ENCODE results near the gene NKD1. TPM values are rescaled to one million over a fixed set of nuclear protein-coding genes. Genes with fewer than 3 reads are reported as not detected.

The NKD1 gene
- total RNA-seq, 1 donor from 2014 or later = 0.96 TPM

DNA sequence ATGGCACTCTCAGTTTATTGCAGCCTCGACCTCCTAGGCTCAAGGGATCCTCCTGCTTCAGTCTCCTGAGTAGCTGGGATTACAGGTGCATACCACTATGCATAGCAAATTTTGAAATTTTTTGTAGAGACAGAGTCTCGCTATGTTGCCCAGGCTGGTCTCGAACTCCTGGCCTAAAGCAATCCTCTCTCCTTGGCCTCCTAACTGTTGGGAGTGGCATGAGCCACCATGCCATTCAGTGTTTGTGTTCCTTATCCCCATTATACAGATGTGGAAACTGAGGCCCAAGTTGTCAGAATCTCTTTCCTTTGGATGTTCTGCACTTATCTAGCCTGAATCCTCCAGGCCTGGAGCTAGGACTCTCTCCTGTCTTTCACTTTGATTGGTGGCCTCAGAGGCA is 40.8 kb upstream of the NKD1 start:
- H3K27ac Mint-ChIP-seq = no peak overlapping the region
- H3K4me1 Mint-ChIP-seq (ENCODE audit: low read depth) = no peaks in the 10 kb centered on the region
- H3K36me3 Mint-ChIP-seq (ENCODE audit: low read depth) = no peaks in the 10 kb centered on the region
- H3K4me3 Mint-ChIP-seq (ENCODE audit: low read depth) = no peak overlapping the region
- intact Hi-C loops (cut with micrococcal nuclease) = no loop called here
- peaks cover 6% of the 10 kb centered on the region for H3K27me3 Mint-ChIP-seq (ENCODE audit: low read depth)
- no peaks in the 10 kb centered on the region for H3K9me3 Mint-ChIP-seq
- DNase-seq (ENCODE audit: low spot score) = no peak

DNA sequence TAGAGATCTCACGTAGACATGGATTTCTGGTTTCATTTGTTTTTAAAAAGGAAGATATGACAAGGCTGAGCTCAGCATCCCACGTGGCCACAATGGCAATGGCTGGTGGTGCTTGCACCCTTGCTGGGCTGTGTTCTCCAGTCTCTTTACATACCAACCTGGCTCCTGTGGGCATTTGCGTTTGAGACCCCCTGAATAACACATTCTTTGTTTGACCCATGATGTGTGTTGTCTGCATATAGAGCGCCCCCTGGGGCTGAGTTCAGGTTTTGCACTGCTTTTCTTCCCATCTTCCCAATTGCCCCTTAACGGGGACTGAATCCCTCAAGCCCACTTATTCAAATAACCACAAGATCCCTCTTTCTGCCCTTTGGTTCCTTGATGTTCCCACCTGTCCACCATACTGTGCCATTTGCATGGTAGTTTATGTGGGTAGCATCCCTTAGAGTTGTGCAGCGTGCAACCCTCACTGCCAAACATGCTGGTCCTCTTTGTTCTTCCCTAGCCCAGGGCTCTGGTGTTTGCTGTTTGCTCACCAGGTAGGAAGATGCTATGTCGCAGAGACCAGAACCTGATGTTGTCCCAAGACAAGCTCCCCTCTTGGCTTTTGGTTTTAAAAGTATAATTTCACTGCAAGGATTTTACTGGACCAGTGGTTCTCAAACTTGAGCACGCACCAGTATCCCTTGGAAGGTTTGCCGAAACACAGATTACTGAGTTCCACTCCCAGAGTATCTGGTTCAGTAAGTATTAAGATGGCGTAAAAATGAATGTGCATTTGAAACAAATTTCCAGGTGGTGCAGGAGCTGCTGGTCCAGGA is 38.5 kb upstream of the NKD1 start:
- intact Hi-C loops (cut with micrococcal nuclease) = no loop called here
- no peak overlapping the region for H3K4me3 Mint-ChIP-seq (ENCODE audit: low read depth)
- no peak overlapping the region for H3K27ac Mint-ChIP-seq
- peak; percentile 25 for DNase-seq (ENCODE audit: low spot score)
- H3K9me3 Mint-ChIP-seq = no peaks in the 10 kb centered on the region
- H3K36me3 Mint-ChIP-seq (ENCODE audit: low read depth) = no peaks in the 10 kb centered on the region
- H3K4me1 Mint-ChIP-seq (ENCODE audit: low read depth) = no peaks in the 10 kb centered on the region
- H3K27me3 Mint-ChIP-seq (ENCODE audit: low read depth) = peaks cover 6% of the 10 kb centered on the region

DNA sequence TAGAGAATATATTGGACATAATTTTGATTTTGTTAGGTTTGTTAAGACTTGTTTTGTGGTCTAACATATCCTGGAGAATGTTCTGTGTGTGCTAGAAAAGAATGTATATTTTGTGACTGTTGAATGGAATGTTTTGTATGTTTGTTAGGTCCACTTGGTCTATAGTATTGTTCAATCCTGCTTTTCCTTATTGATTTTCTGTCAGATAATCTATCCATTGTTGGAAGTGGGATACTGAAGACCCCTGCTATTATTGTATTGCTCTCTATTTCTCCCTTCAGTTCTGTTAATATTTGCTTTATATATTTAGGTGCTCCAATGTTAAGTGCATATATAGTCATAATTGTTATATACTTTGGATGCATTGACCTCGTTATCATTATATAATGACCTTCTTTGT is 33.0 kb upstream of the NKD1 start:
- no peak overlapping the region for H3K4me3 Mint-ChIP-seq (ENCODE audit: low read depth)
- no peak for DNase-seq (ENCODE audit: low spot score)
- peaks cover 15% of the 10 kb centered on the region for H3K27me3 Mint-ChIP-seq (ENCODE audit: low read depth)
- H3K9me3 Mint-ChIP-seq = peaks cover 18% of the 10 kb centered on the region
- H3K4me1 Mint-ChIP-seq (ENCODE audit: low read depth) = no peaks in the 10 kb centered on the region
- H3K27ac Mint-ChIP-seq = no peak overlapping the region
- H3K36me3 Mint-ChIP-seq (ENCODE audit: low read depth) = no peaks in the 10 kb centered on the region
- intact Hi-C loops (cut with micrococcal nuclease) = no loop called here

DNA sequence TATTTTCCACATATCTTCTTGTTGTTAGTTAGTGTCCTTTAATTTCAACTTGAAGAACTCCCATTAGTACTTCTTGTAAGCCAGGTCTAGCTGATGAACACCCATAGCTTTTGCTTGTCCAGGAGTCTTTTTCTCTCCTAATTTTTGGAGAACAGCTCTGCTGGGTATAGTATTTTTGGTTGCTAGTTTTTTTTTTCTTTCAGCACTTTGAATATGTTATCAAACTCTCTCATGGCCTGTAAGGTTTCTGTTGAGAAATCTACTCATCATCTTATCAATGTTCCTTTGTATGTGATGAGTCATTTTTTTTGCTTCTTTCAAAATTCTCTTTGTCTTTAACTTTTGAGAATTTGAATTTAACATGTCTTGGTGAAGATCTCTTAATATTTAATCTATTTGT is 31.8 kb upstream of the NKD1 start:
- Mint-ChIP-seq H3K4me1 (ENCODE audit: low read depth) (no peaks in the 10 kb centered on the region), H3K9me3 (peaks cover 18% of the 10 kb centered on the region)

DNA sequence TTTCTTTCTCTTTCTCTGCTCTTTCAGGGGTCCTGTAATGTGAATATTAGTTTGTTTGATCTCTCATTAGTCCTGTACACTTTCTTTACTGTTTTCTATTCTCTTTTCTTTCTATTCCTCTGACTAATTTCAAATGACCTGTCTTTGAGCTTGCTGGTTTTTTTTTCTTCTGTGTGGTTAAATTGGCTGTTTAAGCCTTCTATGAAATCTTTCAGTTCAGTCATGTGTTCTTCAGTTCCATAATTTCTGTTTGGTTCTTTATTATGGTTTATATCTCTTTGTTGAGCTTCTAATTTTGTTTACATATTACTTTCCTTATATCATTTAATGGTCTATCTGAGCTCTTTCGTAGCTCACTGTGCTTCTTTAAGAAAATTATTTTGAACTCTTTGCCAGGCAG is 31.3 kb upstream of the NKD1 start:
- Mint-ChIP-seq H3K27ac (no peak overlapping the region), H3K4me1 (ENCODE audit: low read depth) (no peaks in the 10 kb centered on the region)
- intact Hi-C loops (cut with micrococcal nuclease) = no loop called here

More for the DNA sequence above, 31.8 kb upstream of the NKD1 start:
- intact Hi-C loops (cut with micrococcal nuclease) = no loop called here
- Mint-ChIP-seq H3K27me3 (ENCODE audit: low read depth) (peaks cover 13% of the 10 kb centered on the region), H3K4me3 (ENCODE audit: low read depth) (no peak overlapping the region), H3K27ac (no peak overlapping the region), H3K36me3 (ENCODE audit: low read depth) (no peaks in the 10 kb centered on the region)
- DNase-seq (ENCODE audit: low spot score) = no peak

DNA sequence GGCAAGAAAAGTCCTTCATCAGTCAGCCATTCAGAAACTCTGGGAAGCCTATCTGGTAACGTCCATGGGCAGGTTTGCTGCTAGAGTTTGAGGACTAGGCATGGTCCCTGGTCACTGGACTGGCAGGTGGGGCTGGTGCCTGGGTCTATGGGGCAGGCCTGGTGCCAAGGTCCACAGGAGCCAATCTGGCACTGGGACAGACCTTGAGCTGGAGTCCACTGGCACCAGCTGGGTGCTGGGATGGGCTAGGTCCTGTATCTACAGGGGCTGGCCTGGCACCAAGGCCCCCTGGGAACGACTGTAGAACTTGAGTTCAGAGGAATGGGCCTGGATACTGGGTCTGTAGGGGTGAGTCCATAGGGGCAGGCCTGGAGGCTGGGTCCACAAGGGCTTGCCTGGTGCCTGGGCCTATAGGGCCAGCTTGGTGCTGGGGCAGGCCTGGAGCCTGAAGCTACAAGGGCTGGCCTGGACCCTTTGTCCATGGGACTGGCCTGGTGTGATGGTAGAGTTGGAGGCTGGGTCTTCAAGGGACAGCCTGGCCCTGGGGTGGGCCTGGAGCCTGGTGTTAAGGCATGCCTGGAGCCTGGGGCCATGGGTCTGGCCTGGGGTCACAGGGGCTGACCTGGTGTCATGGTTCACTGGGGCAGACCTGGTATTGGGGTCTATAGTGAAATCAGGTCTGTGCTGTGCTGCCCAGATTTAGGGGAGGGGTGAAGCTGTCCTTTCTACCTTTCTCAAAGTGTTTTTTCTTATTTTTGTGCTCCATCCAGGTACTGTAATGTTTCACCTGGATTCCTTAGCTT is 30.5 kb upstream of the NKD1 start:
- Mint-ChIP-seq H3K4me3 (ENCODE audit: low read depth) (no peak overlapping the region), H3K4me1 (ENCODE audit: low read depth) (no peaks in the 10 kb centered on the region), H3K27ac (no peak overlapping the region), H3K36me3 (ENCODE audit: low read depth) (no peaks in the 10 kb centered on the region), H3K27me3 (ENCODE audit: low read depth) (peaks cover 12% of the 10 kb centered on the region), H3K9me3 (peaks cover 18% of the 10 kb centered on the region)
- DNase-seq (ENCODE audit: low spot score) = no peak
- intact Hi-C loops (cut with micrococcal nuclease) = no loop called here

More for the DNA sequence above, 31.3 kb upstream of the NKD1 start:
- Mint-ChIP-seq H3K4me3 (ENCODE audit: low read depth) (no peak overlapping the region), H3K27me3 (ENCODE audit: low read depth) (peaks cover 13% of the 10 kb centered on the region), H3K9me3 (peaks cover 18% of the 10 kb centered on the region), H3K36me3 (ENCODE audit: low read depth) (no peaks in the 10 kb centered on the region)
- DNase-seq (ENCODE audit: low spot score) = no peak

DNA sequence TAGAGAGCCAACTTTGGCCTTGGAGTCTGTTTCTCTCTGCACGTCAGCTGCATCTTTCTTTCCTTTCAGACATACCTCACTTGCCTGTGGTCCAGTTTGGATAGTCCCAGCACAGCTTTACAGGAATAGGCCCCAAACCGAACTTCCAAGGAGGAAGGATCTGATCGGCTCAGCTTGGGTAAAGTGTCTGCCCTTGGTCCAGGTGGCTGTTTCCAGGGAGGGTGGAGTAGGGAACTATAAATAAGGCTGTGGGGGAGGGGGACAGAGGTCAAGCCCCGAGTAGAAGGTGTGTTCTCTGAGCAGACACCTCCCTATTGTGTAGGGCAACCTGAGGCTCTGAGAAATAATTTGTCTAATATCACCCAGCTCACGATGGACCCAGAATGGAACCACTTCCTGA is 29.2 kb upstream of the NKD1 start:
- H3K9me3 Mint-ChIP-seq = peaks cover 18% of the 10 kb centered on the region
- H3K4me3 Mint-ChIP-seq (ENCODE audit: low read depth) = no peak overlapping the region
- H3K36me3 Mint-ChIP-seq (ENCODE audit: low read depth) = no peaks in the 10 kb centered on the region
- intact Hi-C loops (cut with micrococcal nuclease) = no loop called here
- no peak overlapping the region for H3K27ac Mint-ChIP-seq
- peaks cover 14% of the 10 kb centered on the region for H3K27me3 Mint-ChIP-seq (ENCODE audit: low read depth)
- H3K4me1 Mint-ChIP-seq (ENCODE audit: low read depth) = no peaks in the 10 kb centered on the region
- DNase-seq (ENCODE audit: low spot score) = no peak

DNA sequence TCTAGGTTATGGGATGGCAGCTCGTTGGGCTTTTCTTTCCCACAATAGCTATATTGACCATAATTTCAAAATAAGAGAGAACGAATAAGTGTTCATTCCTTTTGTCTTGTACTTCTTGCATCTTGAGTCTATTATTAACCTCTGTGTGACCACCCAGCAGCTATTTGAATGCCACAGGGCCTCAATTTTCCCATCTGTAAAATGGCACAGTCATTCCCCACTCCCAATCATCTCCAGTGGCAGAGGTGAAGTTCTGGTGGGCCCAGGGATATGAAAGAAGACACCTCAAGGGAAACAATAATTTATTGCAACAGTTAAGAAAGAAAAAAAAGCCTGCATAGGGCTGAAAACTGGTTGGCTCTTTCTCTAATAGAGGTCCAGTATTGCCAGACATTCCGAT is 28.6 kb upstream of the NKD1 start:
- Mint-ChIP-seq H3K4me3 (ENCODE audit: low read depth) (no peak overlapping the region), H3K36me3 (ENCODE audit: low read depth) (no peaks in the 10 kb centered on the region), H3K9me3 (peaks cover 18% of the 10 kb centered on the region), H3K27me3 (ENCODE audit: low read depth) (peaks cover 14% of the 10 kb centered on the region), H3K4me1 (ENCODE audit: low read depth) (no peaks in the 10 kb centered on the region), H3K27ac (no peak overlapping the region)
- intact Hi-C loops (cut with micrococcal nuclease) = no loop called here
- DNase-seq (ENCODE audit: low spot score) = no peak

DNA sequence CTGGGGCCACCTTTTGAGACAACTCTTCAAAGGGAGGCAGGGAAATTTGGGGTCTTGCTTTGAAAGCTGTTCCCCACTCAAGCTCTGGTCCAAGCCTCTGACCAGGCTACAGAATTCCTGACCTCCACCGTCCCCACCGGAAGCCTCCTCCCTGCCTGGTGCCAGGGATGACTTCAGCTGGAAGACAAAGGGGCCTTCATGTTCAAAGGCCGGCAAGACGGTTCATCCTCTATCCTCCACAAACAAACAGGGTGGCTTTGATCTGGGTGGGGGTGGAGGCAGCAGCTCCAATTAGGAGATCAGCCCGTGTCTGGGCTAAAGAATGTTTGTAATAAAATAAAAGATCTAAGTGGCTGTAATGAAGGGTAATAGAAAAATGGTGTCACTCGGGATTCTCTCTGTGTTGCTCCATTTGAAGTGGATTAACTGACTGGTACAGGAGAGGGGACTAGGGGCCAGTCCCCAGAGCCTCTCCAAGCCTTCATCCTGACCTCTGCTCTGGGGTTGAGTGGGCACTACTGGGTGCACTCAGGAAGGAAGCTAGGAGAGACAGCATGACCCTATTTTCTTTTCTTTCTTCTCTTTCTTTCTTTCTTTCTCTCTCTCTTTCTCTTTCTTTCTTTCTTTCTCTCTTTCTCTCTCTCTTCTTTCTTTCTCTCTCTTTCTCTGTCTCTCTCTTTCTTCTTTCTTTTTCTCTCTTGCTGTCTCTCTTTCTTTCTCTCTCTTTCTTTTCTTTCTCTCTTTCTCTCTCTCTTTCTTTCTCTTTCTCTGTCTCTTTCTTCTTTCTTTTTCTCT is 27.5 kb upstream of the NKD1 start:
- Mint-ChIP-seq H3K4me3 (ENCODE audit: low read depth) (no peak overlapping the region), H3K4me1 (ENCODE audit: low read depth) (no peaks in the 10 kb centered on the region), H3K36me3 (ENCODE audit: low read depth) (no peaks in the 10 kb centered on the region), H3K27me3 (ENCODE audit: low read depth) (peaks cover 7% of the 10 kb centered on the region), H3K27ac (no peak overlapping the region), H3K9me3 (peaks cover 14% of the 10 kb centered on the region)
- intact Hi-C loops (cut with micrococcal nuclease) = no loop called here
- DNase-seq (ENCODE audit: low spot score) = no peak

DNA sequence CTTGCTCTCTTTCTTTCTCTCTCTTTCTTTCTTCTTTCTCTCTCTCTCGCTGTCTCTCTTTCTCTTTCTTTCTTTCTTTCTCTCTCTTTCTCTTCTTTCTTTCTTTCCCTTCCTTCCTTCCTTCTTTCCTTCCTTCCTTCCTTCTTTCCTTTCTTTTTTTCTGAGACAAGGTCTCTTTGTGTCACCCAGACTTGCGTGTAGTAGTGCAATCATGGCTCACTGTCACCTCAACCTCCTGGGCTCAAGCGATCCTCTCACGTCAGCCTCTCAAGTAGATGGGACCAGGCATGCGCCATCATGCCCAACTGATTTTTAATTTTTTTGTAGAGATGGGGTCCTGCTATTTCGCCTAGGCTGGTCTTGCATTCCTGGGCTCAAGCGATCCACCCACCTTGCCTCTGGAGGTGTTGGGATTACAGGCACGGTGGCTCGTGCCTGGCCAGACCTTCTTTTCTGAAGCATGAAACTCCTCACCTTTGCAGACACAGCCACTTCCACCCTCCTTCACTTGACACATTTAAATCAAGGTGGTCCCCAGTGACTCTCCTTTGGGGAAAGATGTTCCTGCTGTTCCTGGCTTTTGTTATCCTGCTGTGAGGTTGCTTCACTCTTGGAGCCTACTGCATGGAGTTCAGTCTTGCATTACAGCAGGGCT is 26.8 kb upstream of the NKD1 start:
- Mint-ChIP-seq H3K36me3 (ENCODE audit: low read depth) (no peaks in the 10 kb centered on the region), H3K4me1 (ENCODE audit: low read depth) (no peaks in the 10 kb centered on the region), H3K9me3 (peaks cover 9% of the 10 kb centered on the region), H3K27me3 (ENCODE audit: low read depth) (peaks cover 10% of the 10 kb centered on the region), H3K27ac (no peak overlapping the region), H3K4me3 (ENCODE audit: low read depth) (no peak overlapping the region)
- no peak for DNase-seq (ENCODE audit: low spot score)
- intact Hi-C loops (cut with micrococcal nuclease) = no loop called here

DNA sequence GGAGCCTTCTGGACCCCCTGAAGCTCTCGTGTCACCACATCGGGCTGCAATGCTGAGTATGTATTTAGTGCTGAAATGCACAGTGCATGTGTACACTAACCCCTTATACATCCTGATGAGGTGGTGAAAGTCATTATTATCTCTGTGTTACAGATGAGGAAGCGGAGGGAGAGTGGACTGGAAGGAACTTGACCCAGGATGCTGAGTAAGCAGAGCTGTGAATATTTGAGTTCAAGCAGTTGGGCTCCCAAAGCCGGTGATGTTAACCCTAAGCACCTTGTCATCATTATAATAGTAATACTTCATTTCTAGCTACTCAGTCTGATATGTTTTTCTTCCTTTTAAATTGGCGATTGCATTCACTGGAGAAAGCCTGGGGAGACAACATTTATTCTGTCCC is 25.9 kb upstream of the NKD1 start:
- Mint-ChIP-seq H3K4me3 (ENCODE audit: low read depth) (no peak overlapping the region), H3K36me3 (ENCODE audit: low read depth) (no peaks in the 10 kb centered on the region), H3K27ac (no peak overlapping the region), H3K4me1 (ENCODE audit: low read depth) (no peaks in the 10 kb centered on the region), H3K9me3 (no peaks in the 10 kb centered on the region), H3K27me3 (ENCODE audit: low read depth) (peaks cover 7% of the 10 kb centered on the region)
- intact Hi-C loops (cut with micrococcal nuclease) = no loop called here
- DNase-seq (ENCODE audit: low spot score) = no peak

DNA sequence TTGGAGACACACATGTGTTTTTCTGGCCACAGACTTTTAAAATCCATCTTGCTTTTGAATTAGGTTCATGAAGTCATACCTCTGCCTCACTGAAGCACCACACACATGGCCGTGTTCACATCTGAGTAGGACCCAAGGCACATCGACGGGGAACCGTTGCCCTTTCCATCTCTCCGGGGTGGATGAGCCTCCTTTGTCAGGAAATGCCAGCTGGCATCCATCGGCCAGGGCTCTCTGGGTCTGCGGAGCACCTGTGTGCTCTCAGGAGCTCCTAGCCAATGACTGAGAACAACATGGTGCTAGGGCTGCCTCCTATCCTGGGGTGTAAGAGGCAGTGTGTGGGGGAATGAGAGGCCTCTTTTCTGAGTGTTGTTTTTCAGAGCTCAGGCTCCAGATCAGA is 24.5 kb upstream of the NKD1 start:
- peaks cover 7% of the 10 kb centered on the region for H3K27me3 Mint-ChIP-seq (ENCODE audit: low read depth)
- H3K4me1 Mint-ChIP-seq (ENCODE audit: low read depth) = no peaks in the 10 kb centered on the region
- no peak for DNase-seq (ENCODE audit: low spot score)
- no peak overlapping the region for H3K27ac Mint-ChIP-seq
- H3K36me3 Mint-ChIP-seq (ENCODE audit: low read depth) = no peaks in the 10 kb centered on the region
- no peaks in the 10 kb centered on the region for H3K9me3 Mint-ChIP-seq
- H3K4me3 Mint-ChIP-seq (ENCODE audit: low read depth) = no peak overlapping the region
- intact Hi-C loops (cut with micrococcal nuclease) = no loop called here
